SKM-1 treated with dmso at 0.1 percent for 144 hours (cell line): Measurements from ENCODE around the gene EMC8.
"Not testable (repeated sequence)": the region's sequence is repeated elsewhere in the genome, so short reads cannot be mapped to it uniquely, and the experiment has no call there.

ENCODE experiments used
- DNase-seq: peaks from one replicate; lab custom pipeline; 2025; ENCODE audit not compliant: unreplicated experiment; lab: John Stamatoyannopoulos, UW

Gene EMC8

GRCh38 chr16:85835227-85835751 lies 35.9 kb upstream of the EMC8 start:
- no peak for DNase-seq

GRCh38 chr16:85834741-85835140 lies 35.4 kb upstream of the EMC8 start:
- DNase-seq, result no peak

GRCh38 chr16:85833219-85833920 lies 34.0 kb upstream of the EMC8 start:
- no peak for DNase-seq

- no peak for DNase-seq
Observed at GRCh38 chr16:85832570-85833218, 33.4 kb upstream of the EMC8 start.

DNA sequence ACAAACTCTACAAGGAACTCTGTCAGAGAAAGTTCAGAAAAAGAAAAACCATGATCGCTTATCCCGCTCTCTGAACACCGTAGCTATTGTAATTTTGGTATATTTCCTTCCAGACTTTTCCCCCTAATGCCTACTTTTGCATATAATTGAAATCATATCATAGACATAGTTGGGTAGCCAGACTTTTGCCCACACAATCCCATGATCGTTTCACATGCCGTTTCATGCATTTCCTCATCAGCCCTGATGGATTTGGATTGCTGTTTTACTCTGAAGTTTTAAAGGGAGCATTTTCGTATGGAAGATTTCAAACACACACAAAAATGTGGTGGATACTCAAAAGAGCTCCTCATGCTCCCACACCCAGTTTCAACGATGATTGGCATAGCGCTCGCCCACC lies 31.5 kb upstream of the EMC8 start:
- DNase-seq, result no peak

- DNase-seq, result peak; percentile 88
Observed at GRCh38 chr16:85829751-85830445, 30.6 kb upstream of the EMC8 start.

DNA sequence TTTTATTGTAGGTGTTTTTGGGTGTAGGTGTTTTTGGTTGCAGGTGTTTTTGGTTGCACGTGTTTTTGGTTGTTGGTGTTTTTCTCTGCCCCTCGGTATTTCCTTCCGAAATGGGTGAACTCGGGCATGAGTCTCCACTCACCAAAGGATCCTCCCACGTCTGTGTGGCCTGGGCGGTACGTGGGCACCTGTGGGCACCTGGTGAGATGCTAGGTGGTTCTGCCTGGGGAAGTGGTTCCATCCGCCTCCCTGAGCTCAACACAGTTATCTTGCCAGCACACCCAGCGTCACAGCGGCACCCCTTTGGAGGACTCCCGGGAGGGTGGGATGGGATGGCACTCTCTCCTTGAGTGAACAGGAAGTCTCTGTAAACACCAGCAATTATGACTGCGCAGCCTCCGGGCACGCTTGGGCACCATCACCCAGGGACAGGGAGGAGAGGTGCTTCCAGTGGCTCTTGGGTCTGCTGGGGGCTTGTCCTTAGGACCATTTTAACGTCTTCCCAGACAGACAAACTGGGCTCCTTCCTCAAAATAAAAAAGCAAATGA lies 29.9 kb upstream of the EMC8 start:
- DNase-seq, result no peak

DNA sequence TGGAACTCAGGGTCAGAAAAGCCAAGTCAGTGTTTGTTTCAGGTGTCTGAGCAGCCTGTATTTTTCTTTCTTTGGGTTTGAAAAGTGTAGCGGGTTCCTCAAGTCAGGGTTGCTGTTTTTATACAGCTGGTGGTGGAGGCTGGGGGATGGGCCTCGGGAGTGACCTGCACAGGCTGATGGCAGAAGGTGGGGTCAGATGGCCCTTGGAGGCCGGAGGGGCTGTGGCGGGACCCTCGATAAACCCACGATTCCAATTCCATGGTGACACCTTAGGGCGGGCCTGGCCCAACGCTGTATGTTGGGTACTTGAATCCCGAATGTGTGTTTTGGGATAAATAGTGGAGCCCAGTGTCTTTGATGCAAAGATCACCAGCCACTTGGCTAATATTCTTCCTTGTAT lies 28.8 kb upstream of the EMC8 start:
- DNase-seq, result no peak

DNA sequence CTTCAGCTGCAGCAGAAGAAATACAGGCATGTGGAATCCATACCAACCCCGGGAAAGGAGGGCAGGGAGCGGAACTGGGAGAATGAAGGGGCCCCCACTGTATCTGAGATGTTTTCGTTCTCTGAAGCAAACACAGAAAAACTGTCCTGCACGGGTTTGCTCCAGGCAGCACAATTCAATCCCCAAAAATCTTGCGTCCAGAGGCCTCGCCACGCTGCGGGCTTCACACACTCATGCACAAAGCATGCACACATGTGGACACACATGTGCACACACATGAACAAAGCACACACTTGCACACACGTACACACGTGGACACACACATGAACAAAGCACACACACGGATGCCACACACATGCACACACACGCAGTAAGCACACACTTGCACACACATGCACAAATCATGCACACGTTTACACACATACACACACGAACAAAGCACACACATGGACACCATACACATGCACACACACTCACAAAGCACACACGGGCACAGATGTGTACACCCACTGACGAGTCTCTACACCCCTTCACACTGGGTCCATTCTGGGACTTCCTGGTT lies 27.4 kb upstream of the EMC8 start:
- DNase-seq, result no peak

- DNase-seq, result no peak
Observed at GRCh38 chr16:85825326-85825725, 26.0 kb upstream of the EMC8 start.

GRCh38 chr16:85824161-85825135 lies 25.1 kb upstream of the EMC8 start:
- no peak for DNase-seq

DNA sequence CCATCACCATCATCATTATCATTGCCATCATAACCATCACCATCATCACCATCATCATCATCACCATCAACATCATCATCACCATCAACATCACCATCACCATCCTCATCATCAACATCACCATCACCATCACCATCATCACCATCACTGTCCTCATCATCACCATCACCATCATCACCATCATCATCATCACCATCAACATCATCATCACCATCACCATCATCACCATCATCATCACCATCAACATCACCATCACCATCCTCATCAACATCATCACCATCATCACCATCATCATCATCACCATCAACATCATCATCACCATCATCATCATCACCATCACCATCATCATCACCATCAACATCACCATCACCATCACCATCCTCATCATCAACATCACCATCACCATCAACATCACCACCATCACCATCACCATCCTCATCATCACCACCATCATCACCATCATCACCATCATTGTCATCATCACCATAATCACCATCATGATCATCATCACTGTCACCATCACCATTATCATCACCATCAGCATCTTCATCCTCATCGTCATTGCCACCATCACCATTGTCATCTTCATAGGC lies 24.1 kb upstream of the EMC8 start:
- no peak for DNase-seq

DNA sequence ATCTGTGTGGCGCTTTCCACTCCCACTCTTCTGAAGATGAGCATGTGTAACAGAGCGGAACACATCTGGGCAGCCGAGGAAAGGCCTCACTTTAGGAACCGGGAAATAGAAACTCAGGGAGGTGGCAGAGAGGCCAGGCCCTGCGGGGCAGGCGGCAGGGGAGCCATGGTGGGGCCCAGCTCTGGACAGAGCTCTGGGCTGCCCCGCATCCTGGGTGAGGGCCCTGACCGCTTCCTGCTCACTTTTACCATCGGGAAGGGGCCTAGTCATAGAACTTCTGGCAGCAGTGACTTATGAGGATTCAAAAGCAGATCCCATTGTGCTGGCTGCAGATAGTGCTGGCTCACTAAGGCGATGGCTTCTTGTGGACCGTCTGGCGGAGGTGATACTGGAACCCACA lies 22.8 kb upstream of the EMC8 start:
- no peak for DNase-seq

- DNase-seq, result peak; percentile 95
Observed at GRCh38 chr16:85821390-85822135, 22.2 kb upstream of the EMC8 start.

DNA sequence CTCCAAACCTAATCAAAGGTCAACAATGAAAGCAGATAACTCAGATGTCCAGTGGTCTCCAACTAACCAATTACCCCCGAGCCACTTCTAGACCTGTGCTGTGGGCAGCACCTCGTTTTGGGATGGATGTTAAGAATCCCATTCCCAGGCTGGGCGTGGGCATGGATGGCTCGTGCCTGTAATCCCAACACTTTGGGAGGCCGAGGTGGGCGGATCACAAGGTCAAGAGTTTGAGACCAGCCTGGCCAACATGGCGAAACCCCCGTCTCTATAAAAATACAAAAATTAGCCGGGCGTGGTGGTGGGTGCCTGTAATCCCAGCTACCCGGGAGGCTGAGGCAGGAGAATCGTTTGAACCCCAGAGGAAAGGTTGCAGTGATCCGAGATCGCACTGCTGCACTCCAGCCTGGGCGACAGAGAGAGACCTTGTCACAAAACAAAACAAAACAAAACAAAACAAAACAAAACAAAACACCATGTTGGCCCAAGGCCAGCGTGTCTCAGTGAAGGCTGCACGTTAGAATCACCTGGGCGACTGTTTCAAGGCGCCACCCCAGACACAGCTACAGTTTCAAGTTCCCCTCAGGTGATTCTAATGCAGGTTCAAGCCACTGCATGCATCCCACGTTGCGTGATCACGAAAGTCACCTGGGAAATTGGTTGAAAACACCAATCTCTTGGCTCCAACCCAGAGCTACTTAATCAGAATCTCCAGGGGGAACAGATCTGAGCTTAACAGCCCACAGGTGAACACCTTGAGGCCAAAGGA lies 21.4 kb upstream of the EMC8 start:
- no peak for DNase-seq

DNA sequence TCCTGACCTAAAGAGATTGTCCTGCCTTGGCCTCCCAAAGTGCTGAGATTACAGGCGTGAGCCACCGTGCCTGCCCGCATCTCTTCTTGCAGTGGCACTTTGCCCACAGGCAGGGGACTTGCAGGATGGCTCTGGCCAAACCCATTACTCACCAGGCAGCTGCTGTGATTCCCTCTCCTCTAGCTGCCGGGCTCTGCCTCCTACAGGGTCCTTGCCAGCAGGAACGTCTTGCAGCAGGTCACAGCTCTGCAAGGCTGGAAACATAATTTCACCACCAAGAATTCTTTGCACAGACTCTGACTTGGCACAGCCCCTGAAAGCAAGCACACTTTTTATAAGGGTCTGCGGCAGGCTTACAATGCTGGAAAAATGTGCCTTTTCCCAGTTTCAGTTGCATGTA lies 20.4 kb upstream of the EMC8 start:
- DNase-seq, result no peak

DNA sequence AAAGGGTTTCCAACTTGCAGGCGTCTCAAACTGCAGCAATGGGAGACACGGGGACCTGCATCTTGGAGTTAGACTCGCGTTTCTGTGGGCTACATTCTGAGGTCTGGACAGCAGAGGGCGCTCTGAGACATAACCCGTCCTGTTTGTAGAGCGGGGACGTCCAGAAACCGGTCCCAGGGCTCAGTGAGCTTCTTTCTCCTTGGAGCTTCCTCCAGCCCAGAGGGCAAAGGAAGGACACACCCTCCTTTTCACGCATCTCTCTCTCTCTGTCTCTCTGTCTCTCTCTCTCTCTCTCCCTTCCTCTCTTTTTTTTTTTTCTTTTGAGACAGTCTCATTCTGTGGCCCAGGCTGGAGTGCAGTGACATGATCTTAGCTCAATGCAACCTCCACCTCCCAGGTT lies 19.9 kb upstream of the EMC8 start:
- DNase-seq, result peak; percentile 87

DNA sequence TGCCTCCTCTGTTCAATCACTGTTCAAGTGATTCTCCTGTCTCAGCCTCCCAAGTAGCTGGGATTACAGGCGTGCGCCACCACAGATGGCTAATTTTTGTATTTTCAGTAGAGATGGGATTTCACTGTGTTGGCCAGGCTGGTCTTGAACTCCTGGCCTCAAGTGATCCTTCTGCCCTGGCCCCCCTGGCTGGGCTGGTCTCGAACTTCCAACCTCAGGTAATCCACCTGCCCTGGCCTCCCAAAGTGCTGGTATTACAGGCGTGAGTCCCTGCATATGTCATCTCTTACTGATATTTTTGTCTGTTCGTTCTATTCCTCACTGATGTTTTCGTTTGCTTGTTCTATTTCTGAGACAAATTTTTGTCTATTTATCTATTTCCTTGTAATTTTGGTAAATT lies 17.9 kb upstream of the EMC8 start:
- not testable (repeated sequence) for DNase-seq
